HG03139 (cell line): ENCODE measurements around the gene DDX49.
"Not testable (repeated sequence)": the region's sequence is repeated elsewhere in the genome, so short reads cannot be mapped to it uniquely, and the experiment has no call there.

Source experiments
- ATAC-seq: cut with Tn5 transposase; IDR thresholded peaks from one replicate; pipeline ENCODE4 v1.9.1; 2021; ENCODE audit not compliant: unreplicated experiment

DDX49 gene

GRCh38 chr19:18940769-18941627 lies 21.5 kb downstream of the DDX49 start, which contains the start of gene HOMER3:
TSS of gene HOMER3 (minus strand) at chr19:18941217. CDS start at chr19:18938982, 2,235 bp downstream.
- no peak for ATAC-seq

- ATAC-seq = no peak
Observed at GRCh38 chr19:18941628-18942354, 22.3 kb downstream of the DDX49 start.

- no peak for ATAC-seq
Observed at GRCh38 chr19:18942692-18943091, 23.2 kb downstream of the DDX49 start.

- no peak for ATAC-seq
Observed at GRCh38 chr19:18943465-18943864, 23.9 kb downstream of the DDX49 start.

GRCh38 chr19:18945297-18945696 lies 25.8 kb downstream of the DDX49 start:
- ATAC-seq = no peak

- no peak for ATAC-seq
Observed at GRCh38 chr19:18946335-18946734, 26.8 kb downstream of the DDX49 start.

GRCh38 chr19:18946918-18947317 lies 27.4 kb downstream of the DDX49 start:
- ATAC-seq = no peak

GRCh38 chr19:18948075-18948975 lies 28.8 kb downstream of the DDX49 start:
- no peak for ATAC-seq

GRCh38 chr19:18948976-18949356 lies 29.5 kb downstream of the DDX49 start:
- no peak for ATAC-seq

GRCh38 chr19:18949858-18950257 lies 30.3 kb downstream of the DDX49 start:
- ATAC-seq = no peak

- no peak for ATAC-seq
Observed at GRCh38 chr19:18951721-18952281, 32.3 kb downstream of the DDX49 start.

- ATAC-seq = not testable (repeated sequence)
Observed at GRCh38 chr19:18952364-18953003, 33.0 kb downstream of the DDX49 start.

GRCh38 chr19:18954094-18954493 lies 34.6 kb downstream of the DDX49 start:
- no peak for ATAC-seq

- ATAC-seq = no peak
Observed at GRCh38 chr19:18955042-18955441, 35.5 kb downstream of the DDX49 start.

GRCh38 chr19:18960370-18960769 lies 40.9 kb downstream of the DDX49 start:
- ATAC-seq = no peak

GRCh38 chr19:18961767-18962620 lies 42.5 kb downstream of the DDX49 start:
- ATAC-seq = no peak

- no peak for ATAC-seq
Observed at GRCh38 chr19:18964121-18964520, 44.6 kb downstream of the DDX49 start.

GRCh38 chr19:18966307-18966706 lies 46.8 kb downstream of the DDX49 start:
- no peak for ATAC-seq

GRCh38 chr19:18967358-18968146 lies 48.0 kb downstream of the DDX49 start:
- ATAC-seq = no peak
